ENCODE results near the gene PDGFC.

DNA sequence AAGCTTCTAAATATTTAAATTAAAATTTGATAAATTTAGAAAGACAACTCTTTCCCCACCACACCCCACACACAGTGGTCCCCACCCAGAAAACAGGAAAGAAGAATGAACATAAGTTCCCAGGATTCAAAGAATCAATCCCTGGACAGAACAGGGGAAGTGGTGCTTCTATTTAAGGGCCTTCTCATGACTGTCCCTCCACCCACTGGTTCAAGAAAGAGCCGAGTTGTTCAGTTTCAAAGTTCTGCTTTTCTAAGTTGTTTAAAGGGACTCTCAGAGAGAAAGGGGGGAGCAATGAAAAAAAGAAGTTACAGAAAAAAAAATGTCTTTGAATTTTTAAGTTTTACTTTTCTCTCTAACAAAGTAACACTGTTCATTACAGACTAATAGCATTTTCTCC, 195.8 kb downstream of the PDGFC start:
- TF ChIP-seq, protein P1, sequence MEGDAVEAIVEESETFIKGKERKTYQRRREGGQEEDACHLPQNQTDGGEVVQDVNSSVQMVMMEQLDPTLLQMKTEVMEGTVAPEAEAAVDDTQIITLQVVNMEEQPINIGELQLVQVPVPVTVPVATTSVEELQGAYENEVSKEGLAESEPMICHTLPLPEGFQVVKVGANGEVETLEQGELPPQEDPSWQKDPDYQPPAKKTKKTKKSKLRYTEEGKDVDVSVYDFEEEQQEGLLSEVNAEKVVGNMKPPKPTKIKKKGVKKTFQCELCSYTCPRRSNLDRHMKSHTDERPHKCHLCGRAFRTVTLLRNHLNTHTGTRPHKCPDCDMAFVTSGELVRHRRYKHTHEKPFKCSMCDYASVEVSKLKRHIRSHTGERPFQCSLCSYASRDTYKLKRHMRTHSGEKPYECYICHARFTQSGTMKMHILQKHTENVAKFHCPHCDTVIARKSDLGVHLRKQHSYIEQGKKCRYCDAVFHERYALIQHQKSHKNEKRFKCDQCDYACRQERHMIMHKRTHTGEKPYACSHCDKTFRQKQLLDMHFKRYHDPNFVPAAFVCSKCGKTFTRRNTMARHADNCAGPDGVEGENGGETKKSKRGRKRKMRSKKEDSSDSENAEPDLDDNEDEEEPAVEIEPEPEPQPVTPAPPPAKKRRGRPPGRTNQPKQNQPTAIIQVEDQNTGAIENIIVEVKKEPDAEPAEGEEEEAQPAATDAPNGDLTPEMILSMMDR (conservative IDR thresholded peaks at IDR 0.05): no peak
- no peak for TF ChIP-seq EZH2 (IDR thresholded peaks at IDR 0.05; ENCODE audit: low read depth)

Measured in PC-9 (cell line).